ENCODE data around the gene GIMAP5.
"Not testable (repeated sequence)": the region's sequence is repeated elsewhere in the genome, so short reads cannot be mapped to it uniquely, and the experiment has no call there.

Gene GIMAP5

GRCh38 chr7:150755473-150756099 lies 18.4 kb downstream of the GIMAP5 start:
- intact Hi-C loops (cut with DNase I): loop anchor here (5.0 kb wide), 1 partner anchor 308 kb away; no protein-coding TSS in a partner anchor

GRCh38 chr7:150756166-150756565 lies 18.9 kb downstream of the GIMAP5 start:
- DNase-seq: no peak
- intact Hi-C loops (cut with DNase I): loop anchor here (5.0 kb wide), 1 partner anchor 309 kb away; no protein-coding TSS in a partner anchor

More at GRCh38 chr7:150755473-150756099, 18.4 kb downstream of the GIMAP5 start:
- DNase-seq: no peak

GRCh38 chr7:150756858-150757257 lies 19.6 kb downstream of the GIMAP5 start:
- peak in 2 of 42 donors; percentile 17 to 29 for DNase-seq
- intact Hi-C loops (cut with DNase I): loop anchor here (5.0 kb wide), 1 partner anchor 310 kb away; no protein-coding TSS in a partner anchor

- intact Hi-C loops (cut with DNase I): loop anchor here (5.0 kb wide), 1 partner anchor 312 kb away; no protein-coding TSS in a partner anchor
- DNase-seq: no peak
Observed at GRCh38 chr7:150759479-150759878, 22.3 kb downstream of the GIMAP5 start.

- DNase-seq: no peak
- intact Hi-C loops (cut with DNase I): no loop called here
Observed at GRCh38 chr7:150766334-150766709, 29.1 kb downstream of the GIMAP5 start.

GRCh38 chr7:150769768-150770167 lies 32.5 kb downstream of the GIMAP5 start:
- DNase-seq: peak in 1 of 42 donors; percentile 20
- intact Hi-C loops (cut with DNase I): no loop called here

- DNase-seq; intact Hi-C loops (cut with DNase I): not testable (repeated sequence)
Observed at GRCh38 chr7:150774131-150774530, 36.9 kb downstream of the GIMAP5 start.

- DNase-seq: no peak
- intact Hi-C loops (cut with DNase I): no loop called here
Observed at GRCh38 chr7:150778014-150778737, 41.0 kb downstream of the GIMAP5 start.

GRCh38 chr7:150778738-150779301 lies 41.6 kb downstream of the GIMAP5 start:
- intact Hi-C loops (cut with DNase I): no loop called here
- peak; percentile 69 to 94 (median 88) for DNase-seq

- intact Hi-C loops (cut with DNase I): loop anchor here (10.0 kb wide), 2 partner anchors 95 to 215 kb away; partner anchors contain the start of gene NOS3
- no peak for DNase-seq
Observed at GRCh38 chr7:150780292-150780691, 43.1 kb downstream of the GIMAP5 start.

- no peak for DNase-seq
- intact Hi-C loops (cut with DNase I): loop anchor here (10.0 kb wide), 2 partner anchors 94 to 214 kb away; partner anchors contain the start of gene NOS3
Observed at GRCh38 chr7:150781103-150781502, 43.9 kb downstream of the GIMAP5 start.

GRCh38 chr7:150781961-150782360 lies 44.7 kb downstream of the GIMAP5 start:
- intact Hi-C loops (cut with DNase I): loop anchor here (10.0 kb wide), 2 partner anchors 93 to 213 kb away; partner anchors contain the start of gene NOS3
- no peak for DNase-seq

- no peak for DNase-seq
- intact Hi-C loops (cut with DNase I): loop anchor here (10.0 kb wide), 2 partner anchors 91 to 211 kb away; partner anchors contain the start of gene NOS3
Observed at GRCh38 chr7:150784120-150784736, 47.0 kb downstream of the GIMAP5 start.

- intact Hi-C loops (cut with DNase I): loop anchor here (10.0 kb wide), 2 partner anchors 90 to 210 kb away; partner anchors contain the start of gene NOS3
- DNase-seq: no peak
Observed at GRCh38 chr7:150784954-150785353, 47.7 kb downstream of the GIMAP5 start.

GRCh38 chr7:150787321-150788281 lies 50.4 kb downstream of the GIMAP5 start:
- DNase-seq: peak in 3 of 42 donors; percentile 13 to 31 (median 28)
- intact Hi-C loops (cut with DNase I): loop anchor here (10.0 kb wide), 2 partner anchors 87 to 207 kb away; partner anchors contain the start of gene NOS3

- intact Hi-C loops (cut with DNase I): loop anchor here (10.0 kb wide), 2 partner anchors 86 to 206 kb away; partner anchors contain the start of gene NOS3
- DNase-seq: no peak
Observed at GRCh38 chr7:150788474-150789269, 51.5 kb downstream of the GIMAP5 start.
